Tibial nerve (tissue), 4 donors: ENCODE data around the gene TPD52L2. TPM values are rescaled to one million over a fixed set of nuclear protein-coding genes. Genes with fewer than 3 reads are reported as not detected.

Experiments used
- DNase-seq, 2 donors: peaks; one replicate each; pipeline ENCODE4 v3.0.0-alpha.2; 2019; ENCODE audit warnings: low spot score in 2 of 2
- H3K27ac ChIP-seq, 4 donors: fragments of 200-600 bp; sonication (generic) in 3 of 4; one replicate each; pipeline ENCODE4 v1.5.1; 2017 to 2019; ENCODE audit warnings: mild to moderate bottlenecking in 1 of 4
- H3K27me3 ChIP-seq, 2 donors: fragments of 200-600 bp; sonication (generic) in 1 of 2; one replicate each; pipeline versions ENCODE4 v1.5.1 to v1.6.0; 2017 to 2019
- H3K36me3 ChIP-seq, 3 donors: fragments of 200-600 bp; sonication (generic); one replicate each; pipeline ENCODE4 v1.5.1; 2018 to 2019
- H3K4me1 ChIP-seq, 4 donors: fragments of 200-600 bp; sonication (generic) in 3 of 4; one replicate each; pipeline ENCODE4 v1.5.1; 2017 to 2019
- H3K4me3 ChIP-seq, 4 donors: fragments of 200-600 bp; sonication (generic) in 3 of 4; one replicate each; pipeline ENCODE4 v1.5.1; 2017 to 2019; ENCODE audit warnings: mild to moderate bottlenecking in 1 of 4, moderate library complexity in 1 of 4
- H3K9me3 ChIP-seq, 4 donors: fragments of 200-600 bp; sonication (generic) in 3 of 4; one replicate each; pipeline ENCODE4 v1.5.1; 2017 to 2019
- CTCF ChIP-seq, 5 experiments: fragments of 200-600 bp in 3 of 5; fragments of 450-650 bp in 2 of 5; sonication (generic) in 3 of 5; IDR thresholded peaks; one replicate each; pipeline ENCODE4 v1.5.1; 2016 to 2019; ENCODE audit warnings: antibody characterized with exemption in 5 of 5, mild to moderate bottlenecking in 3 of 5, moderate library complexity in 2 of 5
- EP300 ChIP-seq, 2 donors: sonication (generic); formaldehyde crosslinking; IDR thresholded peaks; one replicate each; pipeline ENCODE4 v1.6.1; 2017; ENCODE audit warnings: antibody characterized with exemption in 2 of 2, mild to moderate bottlenecking in 1 of 2
- POLR2A ChIP-seq, 2 donors: fragments of 450-650 bp; IDR thresholded peaks; one replicate each; pipeline ENCODE4 v1.6.1; 2017; ENCODE audit warnings: antibody characterized with exemption in 2 of 2, mild to moderate bottlenecking in 2 of 2, moderate library complexity in 2 of 2
- WGBS, 2 donors: methylation state at CpG; one replicate each; pipeline ENCODE4 v1.1.5; 2018; 5-methylcytosine and 5-hydroxymethylcytosine counted together
- total RNA-seq, 4 donors: library from RNA; depleted of rRNA; stranded (reverse); fragments of >200 nt; gene quantifications; one replicate each; pipeline ENCODE4 v1.1.0, GENCODE V29; 2016

TPD52L2 gene
- total RNA-seq, 4 donors from 2014 or later: 108 to 122 (median 115) TPM

GRCh38 chr20:63855363-63856097, 9.5 kb upstream of the TPD52L2 start:
- DNase-seq: no peak
- Histone ChIP-seq H3K27me3 (peaks cover 0 to 31% of the 10 kb centered on the region in 2 donors), H3K9me3 (no peaks in the 10 kb centered on the region), H3K27ac (peak overlapping the region in 2 of 4 donors; percentile 80 to 89), H3K4me1 (peaks cover 3 to 58% (median 37%) of the 10 kb centered on the region in 4 donors), H3K4me3 (peak overlapping the region in 1 of 4 donors; percentile 21), H3K36me3 (no peaks in the 10 kb centered on the region)
- WGBS, 2 donors: 23 to 35% methylated on average over 25 to 31 of the region's 36 CpGs
- TF ChIP-seq CTCF (IDR thresholded peaks at IDR 0.05) (no peak), EP300 (IDR thresholded peaks at IDR 0.05) (no peak), POLR2A (IDR thresholded peaks at IDR 0.05) (no peak)

- Histone ChIP-seq H3K36me3 (peaks cover 0 to 2% (median 0%) of the 10 kb centered on the region in 3 donors), H3K9me3 (no peaks in the 10 kb centered on the region), H3K27me3 (peaks cover 0 to 31% of the 10 kb centered on the region in 2 donors), H3K4me3 (no peak overlapping the region), H3K27ac (no peak overlapping the region), H3K4me1 (peaks cover 3 to 58% (median 37%) of the 10 kb centered on the region in 4 donors)
- WGBS, 2 donors: 68 to 72% methylated on average over 22 of the region's 22 CpGs
- TF ChIP-seq POLR2A (IDR thresholded peaks at IDR 0.05) (no peak), CTCF (IDR thresholded peaks at IDR 0.05) (no peak), EP300 (IDR thresholded peaks at IDR 0.05) (no peak)
- no peak for DNase-seq
Observed at GRCh38 chr20:63856098-63856511, 9.0 kb upstream of the TPD52L2 start.

GRCh38 chr20:63857764-63858392, 7.2 kb upstream of the TPD52L2 start:
- no peak for DNase-seq
- H3K4me1 ChIP-seq: peaks cover 3 to 64% (median 37%) of the 10 kb centered on the region in 4 donors

GRCh38 chr20:63858393-63859165, 6.5 kb upstream of the TPD52L2 start:
- peaks cover 0 to 27% of the 10 kb centered on the region in 2 donors for H3K27me3 ChIP-seq
- peaks cover 0 to 19% (median 7%) of the 10 kb centered on the region in 3 donors for H3K36me3 ChIP-seq
- H3K4me3 ChIP-seq: no peak overlapping the region
- peak overlapping the region in 3 of 4 donors; percentile 4 to 68 (median 65) for H3K27ac ChIP-seq
- H3K4me1 ChIP-seq: peaks cover 3 to 68% (median 40%) of the 10 kb centered on the region in 4 donors
- TF ChIP-seq CTCF (IDR thresholded peaks at IDR 0.05) (peak in 2 of 5 experiments; percentile 4 to 12), POLR2A (IDR thresholded peaks at IDR 0.05) (no peak)
- H3K9me3 ChIP-seq: no peaks in the 10 kb centered on the region
- DNase-seq: no peak
- WGBS, 2 donors: 7 to 9% methylated on average over 11 to 12 of the region's 12 CpGs

More at GRCh38 chr20:63857764-63858392, 7.2 kb upstream of the TPD52L2 start:
- peak overlapping the region in 3 of 4 donors; percentile 4 to 68 (median 65) for H3K27ac ChIP-seq
- TF ChIP-seq EP300 (IDR thresholded peaks at IDR 0.05) (no peak), CTCF (IDR thresholded peaks at IDR 0.05) (no peak), POLR2A (IDR thresholded peaks at IDR 0.05) (no peak)
- peaks cover 0 to 19% (median 7%) of the 10 kb centered on the region in 3 donors for H3K36me3 ChIP-seq
- no peak overlapping the region for H3K4me3 ChIP-seq
- peaks cover 0 to 31% of the 10 kb centered on the region in 2 donors for H3K27me3 ChIP-seq
- 21 to 27% methylated on average over 14 of the region's 14 CpGs for WGBS, 2 donors
- H3K9me3 ChIP-seq: no peaks in the 10 kb centered on the region
